Heart left ventricle (tissue), 16 donors: ENCODE measurements around the gene SLC11A2. TPM values are rescaled to one million over a fixed set of nuclear protein-coding genes. Genes with fewer than 3 reads are reported as not detected.

Experiments
- ATAC-seq, 4 donors: fragments of 200-7000 bp; cut with Tn5 transposase; one replicate each; pipeline ENCODE4 v1.9.1; 2020 to 2022; ENCODE audit warnings: moderate library complexity in 4 of 4, mild to moderate bottlenecking in 3 of 4, moderate number of reproducible peaks in 1 of 4
- DNase-seq, 5 donors: peaks; one replicate each; pipeline ENCODE4 v3.0.0-alpha.2; 2020
- H3K27ac ChIP-seq, 12 donors: fragments of 200-600 bp; sonication (generic) in 4 of 12; one replicate each; pipeline versions ENCODE4 v1.5.0 to v1.8.0; 2016 to 2022; ENCODE audit warnings: mild to moderate bottlenecking in 2 of 12
- H3K27me3 ChIP-seq, 9 donors: fragments of 200-600 bp; sonication (generic) in 2 of 9; one replicate each; pipeline versions ENCODE4 v1.5.1 to v1.8.0; 2016 to 2022; ENCODE audit warnings: mild to moderate bottlenecking in 3 of 9
- H3K36me3 ChIP-seq, 9 donors: fragments of 200-600 bp; sonication (generic) in 2 of 9; one replicate each; pipeline versions ENCODE4 v1.5.0 to v1.8.0; 2018 to 2022; ENCODE audit warnings: mild to moderate bottlenecking in 2 of 9
- H3K4me1 ChIP-seq, 12 donors: fragments of 200-600 bp; sonication (generic) in 4 of 12; one replicate each; pipeline versions ENCODE4 v1.5.0 to v1.8.0; 2016 to 2022; ENCODE audit warnings: mild to moderate bottlenecking in 3 of 12
- H3K4me3 ChIP-seq, 12 donors: fragments of 200-600 bp; sonication (generic) in 4 of 12; one replicate each; pipeline versions ENCODE4 v1.5.0 to v1.8.0; 2017 to 2022; ENCODE audit warnings: mild to moderate bottlenecking in 9 of 12, moderate library complexity in 4 of 12
- H3K9me3 ChIP-seq, 12 donors: fragments of 200-600 bp; sonication (generic) in 4 of 12; one replicate each; pipeline versions ENCODE4 v1.5.0 to v1.8.0; 2016 to 2022; ENCODE audit warnings: mild to moderate bottlenecking in 1 of 12
- POLR2A ChIP-seq, 2 donors: fragments of 450-650 bp; IDR thresholded peaks; one replicate each; pipeline ENCODE4 v1.6.1; 2017; ENCODE audit warnings: antibody characterized with exemption in 2 of 2, mild to moderate bottlenecking in 2 of 2, moderate library complexity in 2 of 2
- WGBS, 4 donors: extraction: QIAGEN DNeasy Blood & Tissue Kit in 2 of 4; methylation state at CpG; one replicate each; pipeline versions ENCODE4 v1.1.5 to v1.1.7; 2013 to 2018; 5-methylcytosine and 5-hydroxymethylcytosine counted together
- intact Hi-C, 10 donors: fragments of 100-400 bp; cut with DNase I; formaldehyde crosslinking; loops; one replicate each; pipeline versions ENCODE4 v1.11.1 to v1.14.2; 2022
- polyA plus RNA-seq, 2 donors: library from polyadenylated mRNA; stranded (reverse); fragments of 200-250 nt; gene quantifications; one replicate each; pipeline ENCODE4 v1.2.3, GENCODE V29; 2013
- total RNA-seq, 9 donors: library from RNA; depleted of rRNA in 2 of 9; stranded (reverse); fragments of >200 nt in 2 of 9; fragmentation: NEBNext Ultra II Directional in 3 of 9; extraction: Animal tissue kit (Norgen Biotek cat#: 25700) in 3 of 9; gene quantifications; one replicate each; pipeline versions ENCODE4 v1.1.0 to v1.2.4, GENCODE V29; 2016 to 2023
- TF ChIP-seq, protein P1 (sequence below), 12 donors: fragments of 200-600 bp; sonication (generic) in 4 of 12; IDR thresholded peaks; one replicate each; pipeline versions ENCODE4 v1.5.0 to v1.8.0; 2018 to 2022; ENCODE audit warnings: antibody characterized with exemption in 12 of 12, mild to moderate bottlenecking in 5 of 12
- donor health status: ischemic (EF 13 %, LVEDD 7.1; RV severe dilation, severe dysfunction).
- donor health status: healthy with polysubstance abuse.
- donor health status: DM: no; HTN: yes; CAD: no.
- donor health status: DM: no; HTN: no; CAD: no.
- donor health status: ischemic (EF 25% LVEDD 6.9; RV normal size, moderate dysfunction).
- donor health status: ischemic (EF 25% LVEDD 5.7; RV mildly dilated, moderate dysfunction).
- donor health status: healthy.
- donor health status: DM: yes; HTN: yes; CAD: no.
- donor health status: ischemic (EF 35%, LVEDD 5.7; RV mildly dilated, moderate dysfunction).
- donor health status: nonischemic (EF 11% LVEDD 7.7; RV severe dilation, severe dysfunction).
- donor health status: DM: yes; HTN: yes; CAD: no.
- donor health status: PGD.
- donor health status: ischemic (EF 29% LVEDD 5.4; RV normal size, mild dysfunction).
- donor health status: nonischemic (EF 23%, LVEDD 6.1; RV moderate dilation, normal function).

The SLC11A2 gene
- total and polyA plus RNA-seq, 11 donors, result 9.1 to 45.3 (median 21.2) TPM

DNA sequence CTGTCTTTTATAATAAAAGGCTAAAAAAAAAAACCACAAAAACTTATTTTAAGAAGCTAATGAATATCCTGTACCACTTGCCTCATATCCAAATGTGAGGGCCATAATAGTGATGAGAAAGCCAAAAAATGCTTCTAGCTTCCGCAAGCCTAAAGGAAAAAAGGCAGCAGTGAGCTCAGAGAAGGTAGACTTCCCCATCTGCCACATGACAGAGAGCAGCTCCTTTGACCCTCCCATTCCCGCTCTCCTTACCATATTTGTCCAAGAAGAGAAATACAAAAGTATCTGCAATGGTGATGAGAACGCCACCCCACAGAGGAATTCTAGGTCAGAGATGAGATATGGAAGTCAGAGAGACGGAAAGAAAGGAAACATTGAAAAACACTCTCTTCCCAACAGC is 27.1 kb downstream of the SLC11A2 start:
- peaks cover 0 to 2% (median 0%) of the 10 kb centered on the region in 12 donors for H3K4me1 ChIP-seq
- TF ChIP-seq POLR2A (IDR thresholded peaks at IDR 0.05), result no peak
- TF ChIP-seq, protein P1, sequence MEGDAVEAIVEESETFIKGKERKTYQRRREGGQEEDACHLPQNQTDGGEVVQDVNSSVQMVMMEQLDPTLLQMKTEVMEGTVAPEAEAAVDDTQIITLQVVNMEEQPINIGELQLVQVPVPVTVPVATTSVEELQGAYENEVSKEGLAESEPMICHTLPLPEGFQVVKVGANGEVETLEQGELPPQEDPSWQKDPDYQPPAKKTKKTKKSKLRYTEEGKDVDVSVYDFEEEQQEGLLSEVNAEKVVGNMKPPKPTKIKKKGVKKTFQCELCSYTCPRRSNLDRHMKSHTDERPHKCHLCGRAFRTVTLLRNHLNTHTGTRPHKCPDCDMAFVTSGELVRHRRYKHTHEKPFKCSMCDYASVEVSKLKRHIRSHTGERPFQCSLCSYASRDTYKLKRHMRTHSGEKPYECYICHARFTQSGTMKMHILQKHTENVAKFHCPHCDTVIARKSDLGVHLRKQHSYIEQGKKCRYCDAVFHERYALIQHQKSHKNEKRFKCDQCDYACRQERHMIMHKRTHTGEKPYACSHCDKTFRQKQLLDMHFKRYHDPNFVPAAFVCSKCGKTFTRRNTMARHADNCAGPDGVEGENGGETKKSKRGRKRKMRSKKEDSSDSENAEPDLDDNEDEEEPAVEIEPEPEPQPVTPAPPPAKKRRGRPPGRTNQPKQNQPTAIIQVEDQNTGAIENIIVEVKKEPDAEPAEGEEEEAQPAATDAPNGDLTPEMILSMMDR (IDR thresholded peaks at IDR 0.05), result no peak

DNA sequence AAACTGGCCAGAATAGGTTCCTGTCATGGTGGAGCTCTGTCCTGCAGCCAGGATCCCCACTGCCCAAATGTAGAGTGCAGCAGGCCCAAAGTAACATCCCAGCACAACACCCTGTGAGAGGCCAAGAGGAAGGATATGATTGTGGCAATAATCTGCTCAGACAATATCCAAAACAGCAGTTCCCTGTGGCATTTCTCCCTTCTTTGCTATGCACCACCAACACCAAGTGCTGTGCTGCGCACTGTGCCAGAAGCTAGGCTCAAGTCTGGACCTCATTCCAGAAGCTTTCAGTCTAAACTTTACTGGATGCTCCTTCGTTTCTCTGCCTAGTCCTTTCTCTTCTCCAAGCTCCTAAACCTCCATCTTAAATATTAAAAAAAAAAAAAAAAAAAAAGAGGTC is 33.4 kb downstream of the SLC11A2 start:
- 19 to 72% (median 21%) methylated on average over 2 of the region's 2 CpGs for WGBS, 4 donors
- no peaks in the 10 kb centered on the region for H3K27me3 ChIP-seq
- intact Hi-C loops, result loop anchor here in 1 of 10 donors (5.0 kb wide), 1 partner anchor 226 kb away; no protein-coding TSS in a partner anchor
- no peak overlapping the region for H3K4me3 ChIP-seq
- peaks cover 0 to 5% (median 0%) of the 10 kb centered on the region in 12 donors for H3K4me1 ChIP-seq
- peaks cover 0 to 100% (median 93%) of the 10 kb centered on the region in 9 donors for H3K36me3 ChIP-seq
- peak in 3 of 4 donors; percentile 10 to 39 (median 22) for ATAC-seq
- no peak overlapping the region for H3K27ac ChIP-seq
- no peak for TF ChIP-seq POLR2A (IDR thresholded peaks at IDR 0.05)
- TF ChIP-seq, protein P1 (IDR thresholded peaks at IDR 0.05), result no peak
- peak in 3 of 5 donors; percentile 11 to 59 (median 26) for DNase-seq
- no peaks in the 10 kb centered on the region for H3K9me3 ChIP-seq

More for the DNA sequence above, 27.1 kb downstream of the SLC11A2 start:
- Histone ChIP-seq H3K27me3 (no peaks in the 10 kb centered on the region), H3K4me3 (no peak overlapping the region), H3K9me3 (no peaks in the 10 kb centered on the region), H3K36me3 (peaks cover 0 to 98% (median 91%) of the 10 kb centered on the region in 9 donors), H3K27ac (peak overlapping the region in 1 of 12 donors; percentile 70)
- 81 to 93% (median 92%) methylated on average over 4 of the region's 4 CpGs for WGBS, 4 donors
- intact Hi-C loops, result no loop called here
- DNase-seq (no peak), ATAC-seq (peak in 1 of 4 donors; percentile 44)

DNA sequence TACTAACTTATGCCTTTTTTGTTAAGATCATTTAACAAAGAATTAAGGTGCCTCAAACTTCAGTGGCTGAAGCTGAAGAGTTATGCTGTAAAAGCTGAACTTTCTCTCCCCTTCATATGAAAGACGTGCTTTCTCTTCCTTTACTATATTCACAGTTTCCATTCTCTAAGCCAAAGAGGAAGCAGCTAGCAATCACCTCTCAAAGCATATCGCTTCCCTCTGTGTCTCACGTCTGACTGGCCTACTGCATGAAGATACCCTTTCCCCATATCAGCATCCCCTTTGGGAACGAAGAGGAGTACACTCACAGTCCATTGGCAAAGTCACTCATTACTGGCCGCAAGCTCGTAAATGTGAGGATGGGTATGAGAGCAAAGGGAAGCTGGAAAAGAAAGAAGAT is 34.9 kb downstream of the SLC11A2 start:
- Histone ChIP-seq H3K4me1 (peaks cover 0 to 13% (median 4%) of the 10 kb centered on the region in 12 donors), H3K4me3 (no peak overlapping the region), H3K27me3 (no peaks in the 10 kb centered on the region), H3K9me3 (no peaks in the 10 kb centered on the region), H3K36me3 (peaks cover 0 to 100% (median 86%) of the 10 kb centered on the region in 9 donors), H3K27ac (peak overlapping the region in 2 of 12 donors; percentile 9 to 29)
- DNase-seq, result no peak
- intact Hi-C loops, result loop anchor here in 1 of 10 donors (5.0 kb wide), 1 partner anchor 224 kb away; no protein-coding TSS in a partner anchor
- no peak for ATAC-seq
- WGBS, 4 donors, result 68 to 80% (median 73%) methylated on average over 6 of the region's 6 CpGs
- TF ChIP-seq POLR2A (IDR thresholded peaks at IDR 0.05), result no peak
- TF ChIP-seq, protein P1 (IDR thresholded peaks at IDR 0.05), result no peak

DNA sequence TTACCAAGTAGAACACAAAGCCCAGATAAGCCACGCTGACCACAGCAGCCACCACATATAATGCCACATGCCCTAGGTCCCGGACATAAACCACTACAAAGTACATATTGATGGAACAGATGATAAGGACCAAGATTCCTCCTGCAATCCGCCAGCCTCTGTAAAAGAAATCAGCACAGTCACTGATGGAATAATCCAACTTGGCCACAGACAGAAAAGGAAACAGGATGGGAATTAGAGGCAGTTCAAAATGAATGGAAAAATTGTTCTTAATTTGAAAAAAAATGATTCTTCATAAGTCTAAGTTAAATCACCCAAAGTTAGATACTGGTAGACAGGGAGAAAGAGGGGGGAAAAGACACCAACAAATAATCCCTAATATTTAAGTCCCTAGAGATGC is 35.4 kb downstream of the SLC11A2 start:
- no peak for TF ChIP-seq POLR2A (IDR thresholded peaks at IDR 0.05)
- TF ChIP-seq, protein P1 (IDR thresholded peaks at IDR 0.05), result no peak
- Histone ChIP-seq H3K9me3 (no peaks in the 10 kb centered on the region), H3K4me3 (no peak overlapping the region), H3K27ac (peak overlapping the region in 2 of 12 donors; percentile 9 to 29), H3K4me1 (peaks cover 0 to 18% (median 7%) of the 10 kb centered on the region in 12 donors), H3K27me3 (no peaks in the 10 kb centered on the region), H3K36me3 (peaks cover 0 to 96% (median 81%) of the 10 kb centered on the region in 9 donors)
- ATAC-seq (no peak), DNase-seq (no peak)
- WGBS, 4 donors, result 81 to 94% (median 87%) methylated on average over 3 of the region's 3 CpGs
- intact Hi-C loops, result loop anchor here in 1 of 10 donors (5.0 kb wide), 1 partner anchor 223 kb away; no protein-coding TSS in a partner anchor
